ENCODE measurements around the gene PDZD4. TPM values are rescaled to one million over a fixed set of nuclear protein-coding genes. Genes with fewer than 3 reads are reported as not detected.
A peak's percentile ranks its signal among the peaks of the same experiment; 100 is the strongest.

Gene PDZD4
- total RNA-seq, 1 experiment from 2014 or later, result 120 TPM

DNA sequence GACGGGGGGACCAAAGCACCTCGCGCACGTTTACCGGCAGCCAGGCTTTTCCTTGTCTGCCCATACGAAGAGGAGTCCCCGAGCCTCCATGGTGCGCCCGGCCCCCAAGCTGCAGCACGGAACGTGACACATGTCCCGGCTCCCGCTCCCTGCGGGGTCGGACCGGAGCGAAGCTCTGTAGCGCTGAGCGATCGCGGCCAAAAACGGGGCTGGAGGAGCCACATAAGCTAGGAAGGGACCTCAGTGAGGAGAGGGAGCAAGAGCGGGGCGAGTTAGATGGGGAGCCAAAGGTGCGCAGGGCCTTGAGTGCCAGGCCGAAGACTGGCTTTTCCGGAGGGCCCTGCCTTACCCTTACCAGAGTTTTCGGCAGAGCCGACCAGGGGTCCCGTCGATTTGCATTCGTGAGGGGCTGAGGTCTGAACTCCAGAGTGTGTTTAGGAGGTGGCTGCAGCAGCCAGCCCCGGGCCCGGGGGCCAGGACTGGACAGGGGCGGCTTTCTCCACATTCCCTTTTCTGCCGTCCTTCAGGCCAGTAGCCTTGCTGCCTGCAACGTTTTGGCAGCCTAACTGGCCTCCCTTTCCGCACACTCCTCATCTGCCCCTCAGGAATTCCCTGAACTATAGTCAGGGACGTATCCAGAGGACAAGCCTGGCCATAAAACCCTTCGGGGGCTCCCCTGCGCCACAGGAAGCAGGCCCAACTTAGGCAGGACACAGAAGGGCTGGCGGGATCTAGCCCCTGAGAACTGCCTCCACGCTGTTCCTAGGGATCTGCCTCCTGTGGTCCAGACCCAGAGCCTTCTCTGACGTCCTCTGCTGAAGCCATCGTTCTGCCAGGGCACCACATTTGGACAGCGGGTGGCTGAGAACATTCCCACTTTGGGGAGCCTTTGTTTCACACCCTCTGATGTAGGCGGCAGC, 35.2 kb downstream of the PDZD4 start:
- Mint-ChIP-seq H3K4me1 (peaks cover 12% of the 10 kb centered on the region), H3K9me3 (no peaks in the 10 kb centered on the region), H3K27me3 (ENCODE audit: low read depth) (no peaks in the 10 kb centered on the region), H3K4me3 (peak overlapping the region; percentile 90), H3K27ac (peak overlapping the region; percentile 89), H3K36me3 (peaks cover 10% of the 10 kb centered on the region)
- TF ChIP-seq, protein P1, sequence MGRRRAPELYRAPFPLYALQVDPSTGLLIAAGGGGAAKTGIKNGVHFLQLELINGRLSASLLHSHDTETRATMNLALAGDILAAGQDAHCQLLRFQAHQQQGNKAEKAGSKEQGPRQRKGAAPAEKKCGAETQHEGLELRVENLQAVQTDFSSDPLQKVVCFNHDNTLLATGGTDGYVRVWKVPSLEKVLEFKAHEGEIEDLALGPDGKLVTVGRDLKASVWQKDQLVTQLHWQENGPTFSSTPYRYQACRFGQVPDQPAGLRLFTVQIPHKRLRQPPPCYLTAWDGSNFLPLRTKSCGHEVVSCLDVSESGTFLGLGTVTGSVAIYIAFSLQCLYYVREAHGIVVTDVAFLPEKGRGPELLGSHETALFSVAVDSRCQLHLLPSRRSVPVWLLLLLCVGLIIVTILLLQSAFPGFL (CRISPR knock-in tag; IDR thresholded peaks at IDR 0.05; ENCODE audit: borderline replicate concordance), result no peak
- TF ChIP-seq GTF2I (CRISPR knock-in tag; conservative IDR thresholded peaks at IDR 0.05) (no peak), TP53 (CRISPR knock-in tag; IDR thresholded peaks at IDR 0.05) (no peak)
- TF ChIP-seq, protein P2, sequence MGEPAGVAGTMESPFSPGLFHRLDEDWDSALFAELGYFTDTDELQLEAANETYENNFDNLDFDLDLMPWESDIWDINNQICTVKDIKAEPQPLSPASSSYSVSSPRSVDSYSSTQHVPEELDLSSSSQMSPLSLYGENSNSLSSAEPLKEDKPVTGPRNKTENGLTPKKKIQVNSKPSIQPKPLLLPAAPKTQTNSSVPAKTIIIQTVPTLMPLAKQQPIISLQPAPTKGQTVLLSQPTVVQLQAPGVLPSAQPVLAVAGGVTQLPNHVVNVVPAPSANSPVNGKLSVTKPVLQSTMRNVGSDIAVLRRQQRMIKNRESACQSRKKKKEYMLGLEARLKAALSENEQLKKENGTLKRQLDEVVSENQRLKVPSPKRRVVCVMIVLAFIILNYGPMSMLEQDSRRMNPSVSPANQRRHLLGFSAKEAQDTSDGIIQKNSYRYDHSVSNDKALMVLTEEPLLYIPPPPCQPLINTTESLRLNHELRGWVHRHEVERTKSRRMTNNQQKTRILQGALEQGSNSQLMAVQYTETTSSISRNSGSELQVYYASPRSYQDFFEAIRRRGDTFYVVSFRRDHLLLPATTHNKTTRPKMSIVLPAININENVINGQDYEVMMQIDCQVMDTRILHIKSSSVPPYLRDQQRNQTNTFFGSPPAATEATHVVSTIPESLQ (CRISPR knock-in tag; IDR thresholded peaks at IDR 0.05), result 0 out of 2 replicates have a peak, but pooled peaks have one; percentile 7
- TF ChIP-seq, protein P3, sequence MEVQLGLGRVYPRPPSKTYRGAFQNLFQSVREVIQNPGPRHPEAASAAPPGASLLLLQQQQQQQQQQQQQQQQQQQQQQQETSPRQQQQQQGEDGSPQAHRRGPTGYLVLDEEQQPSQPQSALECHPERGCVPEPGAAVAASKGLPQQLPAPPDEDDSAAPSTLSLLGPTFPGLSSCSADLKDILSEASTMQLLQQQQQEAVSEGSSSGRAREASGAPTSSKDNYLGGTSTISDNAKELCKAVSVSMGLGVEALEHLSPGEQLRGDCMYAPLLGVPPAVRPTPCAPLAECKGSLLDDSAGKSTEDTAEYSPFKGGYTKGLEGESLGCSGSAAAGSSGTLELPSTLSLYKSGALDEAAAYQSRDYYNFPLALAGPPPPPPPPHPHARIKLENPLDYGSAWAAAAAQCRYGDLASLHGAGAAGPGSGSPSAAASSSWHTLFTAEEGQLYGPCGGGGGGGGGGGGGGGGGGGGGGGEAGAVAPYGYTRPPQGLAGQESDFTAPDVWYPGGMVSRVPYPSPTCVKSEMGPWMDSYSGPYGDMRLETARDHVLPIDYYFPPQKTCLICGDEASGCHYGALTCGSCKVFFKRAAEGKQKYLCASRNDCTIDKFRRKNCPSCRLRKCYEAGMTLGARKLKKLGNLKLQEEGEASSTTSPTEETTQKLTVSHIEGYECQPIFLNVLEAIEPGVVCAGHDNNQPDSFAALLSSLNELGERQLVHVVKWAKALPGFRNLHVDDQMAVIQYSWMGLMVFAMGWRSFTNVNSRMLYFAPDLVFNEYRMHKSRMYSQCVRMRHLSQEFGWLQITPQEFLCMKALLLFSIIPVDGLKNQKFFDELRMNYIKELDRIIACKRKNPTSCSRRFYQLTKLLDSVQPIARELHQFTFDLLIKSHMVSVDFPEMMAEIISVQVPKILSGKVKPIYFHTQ (CRISPR knock-in tag; IDR thresholded peaks at IDR 0.05), result no peak
- DNase-seq (ENCODE audit: low spot score), result no peak
- ChIA-PET POLR2A (interaction anchor here (0.9 to 1.6 kb wide), 4 partner anchors 17 to 116 kb away, joined by 3 to 6 read pairs (median 4); no protein-coding TSS in a partner anchor), CTCF (interaction anchor here (0.7 to 1.9 kb wide), 11 partner anchors 13 to 152 kb away, joined by 3 to 8 read pairs (median 3); no protein-coding TSS in a partner anchor)
- ATAC-seq, result no peak

DNA sequence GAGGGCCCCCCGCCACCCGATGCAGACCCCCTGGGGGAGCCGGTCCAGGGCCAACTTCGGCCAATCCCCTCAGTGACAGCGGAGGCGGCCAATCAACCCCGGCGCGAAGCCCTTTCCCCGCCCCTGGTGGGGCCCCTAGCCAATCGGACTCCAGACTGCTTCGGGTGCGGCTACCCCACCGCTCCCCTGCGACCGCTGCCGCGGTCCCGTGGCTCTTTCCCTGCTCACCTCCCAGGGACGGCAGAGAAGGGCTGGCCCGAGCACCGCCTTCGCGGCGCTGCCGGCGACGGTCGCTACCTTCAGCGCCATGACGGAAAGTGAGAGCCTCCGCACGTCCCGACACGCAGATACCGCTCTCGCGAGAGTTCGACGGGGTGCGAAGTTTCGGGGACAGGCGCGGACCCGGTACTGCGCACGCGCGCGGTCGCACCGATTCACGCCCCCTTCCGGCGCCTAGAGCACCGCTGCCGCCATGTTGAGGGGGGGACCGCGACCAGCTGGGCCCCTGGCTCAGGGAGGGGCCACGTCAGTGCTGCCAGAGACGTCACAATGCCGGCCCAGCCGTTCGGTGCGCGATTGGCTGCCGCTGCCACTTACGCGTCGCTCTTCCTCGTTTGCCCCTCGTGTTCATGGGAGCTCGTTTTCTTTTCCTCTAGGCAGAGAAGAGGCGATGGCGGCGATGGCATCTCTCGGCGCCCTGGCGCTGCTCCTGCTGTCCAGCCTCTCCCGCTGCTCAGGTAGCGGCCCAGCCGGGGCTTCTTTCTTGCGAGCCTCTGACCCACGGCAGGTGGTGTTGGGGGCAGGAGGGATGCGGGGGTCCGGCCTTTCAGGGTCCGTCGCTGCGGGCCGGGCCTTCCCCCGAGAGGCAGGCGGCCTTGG, 36.1 kb downstream of the PDZD4 start, which contains the start of the genes IDH3G and SSR4:
TSS of gene IDH3G (minus strand) at position 358 of the 879 bp plus-strand sequence. CDS start at position 309, 49 bp downstream.
TSS of gene SSR4 (plus strand) at position 651 of the 879 bp plus-strand sequence. CDS start at position 671, 20 bp downstream.
- Mint-ChIP-seq H3K36me3 (peaks cover 10% of the 10 kb centered on the region), H3K27ac (peak within 1 kb of the TSS; percentile 89), H3K9me3 (no peaks in the 10 kb centered on the region), H3K27me3 (ENCODE audit: low read depth) (no peaks in the 10 kb centered on the region), H3K4me3 (peak within 1 kb of the TSS; percentile 90), H3K4me1 (peaks cover 12% of the 10 kb centered on the region)
- DNase-seq (ENCODE audit: low spot score), result peak; percentile 90
- CTCF ChIA-PET, result interaction anchor here (0.5 to 1.9 kb wide), 13 partner anchors 12 to 260 kb away, joined by 3 to 8 read pairs (median 3); no protein-coding TSS in a partner anchor
- POLR2A ChIA-PET, result interaction anchor here (0.9 to 1.6 kb wide), 5 partner anchors 9 to 117 kb away, joined by 3 to 6 read pairs (median 4); no protein-coding TSS in a partner anchor
- ATAC-seq, result peak; percentile 90
- TF ChIP-seq MYBL2 (CRISPR knock-in tag; IDR thresholded peaks at IDR 0.05) (0 out of 2 replicates have a peak, but pooled peaks have one; percentile 39), ZNF396 (CRISPR knock-in tag; IDR thresholded peaks at IDR 0.05; ENCODE audit: borderline replicate concordance) (no peak), CREB1 (CRISPR knock-in tag; IDR thresholded peaks at IDR 0.05) (no peak), GTF2I (CRISPR knock-in tag; conservative IDR thresholded peaks at IDR 0.05) (no peak), FOXK1 (CRISPR knock-in tag; IDR thresholded peaks at IDR 0.05) (peak; percentile 87; the same call in 1 of the 2 replicates), ZNF138 (CRISPR knock-in tag; conservative IDR thresholded peaks at IDR 0.05) (no peak), ZNF671 (CRISPR knock-in tag; IDR thresholded peaks at IDR 0.05) (no peak), ZBTB21 (CRISPR knock-in tag; IDR thresholded peaks at IDR 0.05; ENCODE audit: borderline replicate concordance) (no peak)
- TF ChIP-seq, protein P4, sequence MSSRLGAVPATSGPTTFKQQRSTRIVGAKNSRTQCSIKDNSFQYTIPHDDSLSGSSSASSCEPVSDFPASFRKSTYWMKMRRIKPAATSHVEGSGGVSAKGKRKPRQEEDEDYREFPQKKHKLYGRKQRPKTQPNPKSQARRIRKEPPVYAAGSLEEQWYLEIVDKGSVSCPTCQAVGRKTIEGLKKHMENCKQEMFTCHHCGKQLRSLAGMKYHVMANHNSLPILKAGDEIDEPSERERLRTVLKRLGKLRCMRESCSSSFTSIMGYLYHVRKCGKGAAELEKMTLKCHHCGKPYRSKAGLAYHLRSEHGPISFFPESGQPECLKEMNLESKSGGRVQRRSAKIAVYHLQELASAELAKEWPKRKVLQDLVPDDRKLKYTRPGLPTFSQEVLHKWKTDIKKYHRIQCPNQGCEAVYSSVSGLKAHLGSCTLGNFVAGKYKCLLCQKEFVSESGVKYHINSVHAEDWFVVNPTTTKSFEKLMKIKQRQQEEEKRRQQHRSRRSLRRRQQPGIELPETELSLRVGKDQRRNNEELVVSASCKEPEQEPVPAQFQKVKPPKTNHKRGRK (CRISPR knock-in tag; IDR thresholded peaks at IDR 0.05; ENCODE audit: borderline replicate concordance), result no peak
- TF ChIP-seq, protein P5, sequence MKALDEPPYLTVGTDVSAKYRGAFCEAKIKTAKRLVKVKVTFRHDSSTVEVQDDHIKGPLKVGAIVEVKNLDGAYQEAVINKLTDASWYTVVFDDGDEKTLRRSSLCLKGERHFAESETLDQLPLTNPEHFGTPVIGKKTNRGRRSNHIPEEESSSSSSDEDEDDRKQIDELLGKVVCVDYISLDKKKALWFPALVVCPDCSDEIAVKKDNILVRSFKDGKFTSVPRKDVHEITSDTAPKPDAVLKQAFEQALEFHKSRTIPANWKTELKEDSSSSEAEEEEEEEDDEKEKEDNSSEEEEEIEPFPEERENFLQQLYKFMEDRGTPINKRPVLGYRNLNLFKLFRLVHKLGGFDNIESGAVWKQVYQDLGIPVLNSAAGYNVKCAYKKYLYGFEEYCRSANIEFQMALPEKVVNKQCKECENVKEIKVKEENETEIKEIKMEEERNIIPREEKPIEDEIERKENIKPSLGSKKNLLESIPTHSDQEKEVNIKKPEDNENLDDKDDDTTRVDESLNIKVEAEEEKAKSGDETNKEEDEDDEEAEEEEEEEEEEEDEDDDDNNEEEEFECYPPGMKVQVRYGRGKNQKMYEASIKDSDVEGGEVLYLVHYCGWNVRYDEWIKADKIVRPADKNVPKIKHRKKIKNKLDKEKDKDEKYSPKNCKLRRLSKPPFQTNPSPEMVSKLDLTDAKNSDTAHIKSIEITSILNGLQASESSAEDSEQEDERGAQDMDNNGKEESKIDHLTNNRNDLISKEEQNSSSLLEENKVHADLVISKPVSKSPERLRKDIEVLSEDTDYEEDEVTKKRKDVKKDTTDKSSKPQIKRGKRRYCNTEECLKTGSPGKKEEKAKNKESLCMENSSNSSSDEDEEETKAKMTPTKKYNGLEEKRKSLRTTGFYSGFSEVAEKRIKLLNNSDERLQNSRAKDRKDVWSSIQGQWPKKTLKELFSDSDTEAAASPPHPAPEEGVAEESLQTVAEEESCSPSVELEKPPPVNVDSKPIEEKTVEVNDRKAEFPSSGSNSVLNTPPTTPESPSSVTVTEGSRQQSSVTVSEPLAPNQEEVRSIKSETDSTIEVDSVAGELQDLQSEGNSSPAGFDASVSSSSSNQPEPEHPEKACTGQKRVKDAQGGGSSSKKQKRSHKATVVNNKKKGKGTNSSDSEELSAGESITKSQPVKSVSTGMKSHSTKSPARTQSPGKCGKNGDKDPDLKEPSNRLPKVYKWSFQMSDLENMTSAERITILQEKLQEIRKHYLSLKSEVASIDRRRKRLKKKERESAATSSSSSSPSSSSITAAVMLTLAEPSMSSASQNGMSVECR (CRISPR knock-in tag; IDR thresholded peaks at IDR 0.05; ENCODE audit: borderline replicate concordance), result peak; percentile 86; the same call in 1 of the 2 replicates
- TF ChIP-seq, protein P6, sequence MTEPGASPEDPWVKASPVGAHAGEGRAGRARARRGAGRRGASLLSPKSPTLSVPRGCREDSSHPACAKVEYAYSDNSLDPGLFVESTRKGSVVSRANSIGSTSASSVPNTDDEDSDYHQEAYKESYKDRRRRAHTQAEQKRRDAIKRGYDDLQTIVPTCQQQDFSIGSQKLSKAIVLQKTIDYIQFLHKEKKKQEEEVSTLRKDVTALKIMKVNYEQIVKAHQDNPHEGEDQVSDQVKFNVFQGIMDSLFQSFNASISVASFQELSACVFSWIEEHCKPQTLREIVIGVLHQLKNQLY (CRISPR knock-in tag; IDR thresholded peaks at IDR 0.05), result no peak

Data from WTC11 (cell line).